ENCODE data around the gene USH2A.

Gene USH2A

DNA sequence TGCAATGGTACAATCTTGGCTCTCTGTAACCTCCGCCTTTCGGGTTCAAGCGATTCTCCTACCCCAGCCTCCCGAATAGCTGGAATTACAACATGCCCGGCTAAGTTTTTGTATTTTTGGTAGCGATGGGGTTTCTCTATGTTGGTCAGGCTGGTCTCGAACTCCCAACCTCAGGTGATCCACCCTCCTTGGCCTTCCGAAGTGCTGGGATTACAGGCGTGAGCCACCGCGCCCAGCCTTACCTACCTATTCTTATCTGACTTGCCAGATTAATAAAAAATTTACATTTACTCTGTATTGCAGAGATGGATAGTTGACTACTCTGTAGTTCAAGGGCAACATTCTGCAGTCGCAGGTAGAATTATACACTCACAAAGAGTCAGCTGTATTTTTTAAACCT is 496.6 kb downstream of the USH2A start:
- DNase-seq (ENCODE audit: low spot score) = no peak

DNA sequence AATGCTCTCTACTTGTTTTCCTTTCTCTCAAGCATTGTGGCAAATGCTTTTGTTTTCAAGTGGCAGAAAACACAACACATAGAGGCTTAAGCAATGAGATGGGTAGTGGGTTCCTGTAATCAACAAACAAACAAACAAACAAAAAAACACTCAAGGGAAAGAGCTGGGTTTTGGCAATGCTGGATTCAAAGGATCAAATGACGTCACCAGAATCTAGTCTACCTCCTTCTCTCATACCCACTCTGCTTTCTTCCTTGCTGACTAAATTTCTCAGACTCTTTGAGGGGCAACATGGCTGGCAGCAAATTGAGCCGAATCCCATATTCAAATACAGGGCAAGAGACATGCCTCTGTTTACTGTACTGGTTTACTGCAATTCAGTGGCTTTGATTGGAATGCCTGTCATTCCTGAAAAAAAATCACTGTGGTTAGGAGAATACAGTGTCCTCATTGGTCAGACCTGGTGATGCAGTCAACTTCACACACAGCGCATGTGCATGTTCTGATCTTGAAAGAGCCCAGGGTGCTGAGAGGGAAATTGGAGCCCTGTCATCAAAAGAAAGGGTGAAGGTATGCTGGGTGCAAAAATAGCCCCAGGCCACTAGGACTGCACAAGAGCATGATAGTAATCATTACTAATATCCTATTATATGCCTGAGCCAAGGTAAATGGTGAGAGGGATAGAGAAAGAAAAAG is 500.0 kb downstream of the USH2A start:
- no peak for DNase-seq (ENCODE audit: low spot score)

DNA sequence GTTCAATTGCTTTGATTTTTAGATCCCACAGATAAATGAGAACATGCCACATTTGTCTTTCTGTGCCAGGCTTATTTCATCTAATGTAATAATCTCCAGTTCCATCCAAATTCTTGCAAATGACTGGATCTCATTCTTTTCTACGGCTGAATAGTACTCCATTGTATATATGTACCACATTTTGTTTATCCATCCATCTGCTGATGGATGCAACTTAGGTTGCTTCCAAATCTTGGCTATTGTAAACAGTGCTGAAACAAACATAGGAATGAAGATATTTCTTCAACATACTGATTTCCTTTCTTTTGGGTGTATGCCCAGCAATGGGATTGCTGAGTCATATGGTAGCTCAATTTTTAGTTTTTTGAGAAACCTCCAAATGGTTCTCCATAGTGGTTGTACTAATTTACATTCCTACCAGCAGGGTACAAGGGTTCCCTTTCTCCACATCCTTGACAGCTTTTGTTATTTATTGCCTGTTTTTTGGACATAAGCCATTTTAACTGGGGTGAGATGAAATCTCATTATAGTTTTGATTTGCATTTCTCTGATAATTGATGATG is 511.8 kb downstream of the USH2A start:
- no peak for DNase-seq (ENCODE audit: low spot score)

DNA sequence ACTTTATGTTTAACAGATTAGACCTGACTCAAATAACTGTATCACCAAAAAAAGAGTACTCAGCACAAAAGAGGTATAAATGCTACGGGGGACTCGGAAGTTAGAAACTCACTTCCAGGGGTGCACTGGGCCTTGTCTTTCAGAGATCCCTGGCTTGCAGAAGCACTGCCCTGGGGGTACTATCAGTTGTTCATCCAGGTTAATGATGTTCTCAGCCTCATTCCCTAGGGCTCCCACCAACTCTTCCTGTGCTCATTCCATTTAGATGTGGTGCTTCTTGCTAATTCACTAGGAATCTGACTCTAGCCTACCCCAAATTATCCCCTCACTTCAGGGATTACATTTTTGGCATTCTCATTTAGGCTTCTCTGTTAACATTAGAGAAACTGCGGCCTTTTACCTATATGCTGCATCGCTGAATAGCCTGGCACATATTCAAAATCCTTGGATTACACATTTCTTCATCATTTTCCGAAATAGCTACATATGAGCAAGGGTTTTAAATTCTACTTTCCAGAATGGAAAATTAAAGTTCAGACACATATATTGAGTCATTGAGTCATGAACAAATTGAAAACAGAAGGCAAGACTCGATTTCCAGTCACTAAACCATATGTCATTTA is 517.6 kb downstream of the USH2A start:
- DNase-seq (ENCODE audit: low spot score) = no peak

DNA sequence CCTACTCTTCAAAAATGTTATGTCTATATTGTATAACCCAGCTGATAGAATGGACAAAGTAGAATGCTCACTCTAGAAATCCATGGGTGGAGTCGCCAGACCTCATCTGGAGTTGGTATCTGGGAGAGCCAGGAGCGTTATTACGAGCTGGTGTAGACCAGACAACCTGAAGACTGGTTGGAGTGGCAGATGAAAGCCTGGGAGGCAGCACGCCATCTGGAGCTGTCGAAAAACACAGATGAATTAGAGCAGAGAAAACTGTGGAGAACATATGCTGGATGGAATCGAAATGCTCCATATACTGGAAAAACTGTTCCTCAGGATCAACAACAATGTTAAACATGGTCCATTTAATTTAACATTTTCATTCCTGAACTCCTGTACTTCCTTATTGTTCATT is 522.6 kb downstream of the USH2A start:
- no peak for DNase-seq (ENCODE audit: low spot score)

DNA sequence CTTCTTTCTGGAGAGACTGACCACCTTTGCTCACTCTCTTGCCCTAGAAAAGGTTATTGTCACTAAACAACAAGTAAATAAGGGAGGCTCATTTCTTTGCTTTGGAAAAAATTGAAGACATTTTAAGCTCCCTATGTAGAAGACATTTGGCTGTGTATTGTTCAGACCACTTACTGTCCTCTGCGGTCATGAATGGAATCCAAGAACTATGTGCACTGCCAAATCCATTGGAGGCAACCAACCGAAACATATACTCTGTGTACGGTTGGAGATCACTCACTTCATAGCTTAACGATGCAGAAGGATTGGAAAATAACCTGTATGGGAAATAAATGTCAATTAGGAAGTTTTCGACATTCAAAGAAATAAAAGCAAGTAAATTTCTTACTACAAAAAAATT is 523.3 kb downstream of the USH2A start:
- no peak for DNase-seq (ENCODE audit: low spot score)

DNA sequence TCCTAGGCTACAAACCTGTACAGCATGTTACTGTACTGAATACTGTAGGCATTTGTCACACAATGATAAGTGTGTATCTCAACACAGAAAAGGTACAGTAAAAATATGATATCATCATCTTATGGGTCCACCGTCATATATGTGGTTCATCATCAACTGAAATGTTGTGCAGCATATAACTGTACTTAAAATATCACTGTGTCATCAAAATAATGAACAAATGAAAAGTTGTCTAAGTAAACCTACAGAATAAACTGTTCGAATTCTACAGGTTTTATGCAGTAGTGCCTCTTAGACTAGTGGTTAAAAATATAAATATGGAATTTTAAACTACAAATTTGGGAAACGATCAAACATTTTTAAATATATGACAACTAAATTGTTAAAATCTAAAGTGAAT is 527.4 kb downstream of the USH2A start:
- DNase-seq (ENCODE audit: low spot score) = no peak

DNA sequence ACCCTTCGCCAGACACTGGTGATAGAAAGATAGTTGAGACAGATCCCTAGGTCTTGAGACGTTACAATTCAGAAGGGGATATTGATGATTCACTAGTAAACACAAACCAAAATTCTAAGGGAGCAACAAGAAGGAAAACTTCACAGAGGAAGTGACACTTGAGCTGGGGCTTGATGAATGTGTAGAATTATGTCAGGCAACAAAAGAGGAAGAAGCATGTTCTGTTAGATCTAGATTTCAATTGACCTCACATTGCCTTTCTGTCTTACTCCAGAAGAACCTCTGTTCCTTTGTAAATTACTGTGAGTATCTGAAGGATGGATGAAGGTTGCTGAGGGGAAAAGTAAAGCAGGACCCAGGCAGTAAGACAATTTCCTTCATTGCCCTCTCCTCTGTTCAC is 528.0 kb downstream of the USH2A start:
- DNase-seq (ENCODE audit: low spot score) = no peak

DNA sequence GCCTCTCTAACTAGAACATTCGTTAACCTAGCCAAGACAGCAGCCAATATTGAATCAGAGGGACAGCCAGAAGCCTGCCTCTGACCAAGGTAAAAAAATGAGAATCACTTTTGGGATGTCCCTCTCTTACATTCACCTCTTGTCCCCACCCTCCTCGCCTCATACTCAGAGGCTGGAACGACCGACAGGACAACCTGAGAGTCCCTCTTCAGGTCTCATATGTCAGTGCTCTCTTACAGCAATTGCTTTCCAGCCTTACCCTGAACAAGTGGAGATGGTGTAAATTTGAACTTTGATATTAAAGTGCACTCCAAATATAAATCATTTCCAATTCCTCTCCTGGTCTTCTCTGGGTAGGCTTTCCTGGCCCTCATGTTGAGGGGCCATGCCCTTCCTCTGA is 528.6 kb downstream of the USH2A start:
- DNase-seq (ENCODE audit: low spot score) = no peak

DNA sequence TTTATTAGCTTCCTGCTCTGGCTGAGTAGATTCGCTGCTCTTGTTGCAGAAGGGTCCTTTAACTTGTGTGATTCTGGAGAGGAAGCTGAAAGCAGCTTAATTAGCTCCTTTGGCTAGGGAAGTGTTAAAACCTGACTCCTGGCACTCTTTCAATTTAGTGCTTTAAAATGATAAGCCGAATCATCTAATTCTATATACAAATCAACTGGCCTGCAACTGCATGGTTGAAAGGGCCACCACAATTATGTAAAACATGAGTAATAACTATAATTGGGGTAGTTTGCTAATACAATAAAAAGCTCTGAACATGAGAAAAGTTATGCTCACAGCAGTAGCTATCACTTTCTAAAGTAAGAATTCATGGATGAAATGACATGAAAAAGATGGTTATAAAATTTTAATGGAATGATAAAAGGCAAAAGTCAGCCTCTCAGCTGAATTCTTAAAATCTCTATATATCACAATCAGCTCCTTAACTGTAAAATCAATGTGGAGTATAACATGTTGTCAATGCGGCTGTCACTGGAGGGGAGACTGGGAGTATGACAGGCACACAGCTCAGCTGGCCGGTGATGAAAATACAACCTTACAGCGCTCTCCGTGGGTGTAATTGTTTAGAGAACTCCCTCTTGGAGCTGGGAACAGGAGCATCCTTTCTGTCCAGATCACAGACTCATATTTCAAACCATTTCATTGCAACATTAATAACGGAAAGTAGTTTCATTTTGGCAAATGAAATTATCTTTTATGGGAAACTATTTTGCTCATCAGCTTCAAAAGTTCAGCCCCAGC is 531.8 kb downstream of the USH2A start:
- peak; percentile 27 for DNase-seq (ENCODE audit: low spot score)

DNA sequence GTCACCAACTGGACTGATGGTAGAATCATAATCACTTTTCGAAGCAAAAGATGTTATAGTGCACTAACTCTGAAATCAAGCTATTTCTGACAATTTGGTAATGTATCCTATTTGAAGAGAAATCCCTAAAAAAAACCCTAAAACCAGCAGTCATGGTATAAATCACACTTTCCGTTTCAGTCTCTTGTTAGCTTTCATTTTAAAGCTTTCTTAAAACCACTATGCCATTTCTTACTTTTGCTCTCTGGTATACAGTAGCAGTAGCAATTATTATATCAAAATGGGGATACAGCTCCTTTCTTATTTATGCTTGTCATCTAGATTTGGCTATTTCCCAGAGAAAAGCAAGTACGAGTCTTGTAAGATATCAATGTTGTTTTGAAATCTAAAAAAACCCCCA is 532.8 kb downstream of the USH2A start:
- DNase-seq (ENCODE audit: low spot score) = no peak

DNA sequence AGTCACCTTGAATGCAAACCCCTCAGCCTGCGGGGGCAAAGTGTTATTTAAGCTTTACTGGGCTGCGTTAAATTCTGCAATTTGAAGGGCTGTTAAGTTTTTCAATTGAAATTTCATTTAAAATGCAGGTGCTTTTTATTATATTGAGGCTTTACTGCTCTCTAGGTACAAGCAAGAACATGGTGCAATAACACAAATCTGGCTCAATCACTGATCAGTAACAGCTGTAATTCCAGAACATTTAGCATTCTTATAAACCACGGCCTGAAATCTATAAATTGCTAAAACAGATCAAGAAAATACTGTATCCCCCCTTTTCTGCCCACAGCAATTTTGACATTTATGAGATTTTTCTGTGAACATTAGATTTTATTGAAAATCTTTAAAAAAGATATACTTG is 533.4 kb downstream of the USH2A start:
- DNase-seq (ENCODE audit: low spot score) = no peak

DNA sequence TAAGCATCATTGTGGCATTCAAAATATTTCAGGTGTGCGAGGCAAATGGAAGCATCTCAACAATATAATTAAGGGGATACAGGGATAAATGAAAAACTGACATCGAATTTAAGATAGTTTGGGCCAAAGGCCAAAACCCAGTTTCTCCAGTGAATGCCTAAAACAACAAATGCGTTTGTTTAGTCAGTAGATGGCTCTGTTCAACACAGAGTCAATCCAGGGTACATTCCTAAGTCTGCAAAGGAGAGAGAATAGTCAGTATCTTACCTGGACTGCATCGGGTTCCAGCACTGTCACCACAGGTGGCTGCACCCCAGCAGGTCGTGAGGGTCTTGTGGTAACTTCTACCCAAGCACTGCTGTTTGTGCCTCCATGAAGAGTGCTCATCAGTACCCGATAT is 535.1 kb downstream of the USH2A start:
- DNase-seq (ENCODE audit: low spot score) = no peak

DNA sequence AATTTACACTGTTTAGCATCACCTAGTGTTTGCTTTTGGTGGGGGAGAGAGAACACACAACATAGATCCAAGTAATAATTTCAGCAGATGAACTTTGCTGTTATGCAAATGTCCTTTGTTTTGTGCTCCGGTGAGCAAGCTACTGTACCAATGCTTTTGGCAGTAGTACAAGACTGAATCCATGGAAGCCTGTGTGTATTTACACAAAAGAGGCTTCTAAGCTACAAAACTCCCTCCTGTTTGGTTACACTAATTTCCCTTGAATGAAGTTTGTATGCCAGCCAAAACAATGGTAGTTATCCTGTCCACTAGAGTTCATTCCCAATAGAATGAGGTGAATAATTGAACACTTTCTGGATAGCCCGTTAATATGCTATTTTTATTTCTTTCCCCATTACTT is 535.6 kb downstream of the USH2A start:
- DNase-seq (ENCODE audit: low spot score) = no peak

DNA sequence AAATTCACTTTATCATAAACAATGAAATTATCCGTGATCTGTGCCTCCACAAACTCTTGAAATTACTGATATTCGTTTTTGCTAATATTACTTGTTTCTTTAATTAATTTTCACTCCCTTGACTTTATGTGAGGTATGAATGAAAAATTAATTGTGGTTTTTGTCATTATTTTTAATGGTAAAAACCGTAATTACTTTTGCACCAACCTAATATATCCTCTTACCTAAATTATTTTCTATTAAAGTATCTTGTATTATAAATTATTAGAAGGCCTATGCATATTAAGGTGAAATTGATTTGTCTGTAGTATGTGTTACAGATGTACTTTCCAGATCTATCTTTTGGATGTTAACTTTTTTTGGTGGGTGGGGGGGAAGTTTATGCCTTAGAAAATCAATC is 540.2 kb downstream of the USH2A start:
- no peak for DNase-seq (ENCODE audit: low spot score)

DNA sequence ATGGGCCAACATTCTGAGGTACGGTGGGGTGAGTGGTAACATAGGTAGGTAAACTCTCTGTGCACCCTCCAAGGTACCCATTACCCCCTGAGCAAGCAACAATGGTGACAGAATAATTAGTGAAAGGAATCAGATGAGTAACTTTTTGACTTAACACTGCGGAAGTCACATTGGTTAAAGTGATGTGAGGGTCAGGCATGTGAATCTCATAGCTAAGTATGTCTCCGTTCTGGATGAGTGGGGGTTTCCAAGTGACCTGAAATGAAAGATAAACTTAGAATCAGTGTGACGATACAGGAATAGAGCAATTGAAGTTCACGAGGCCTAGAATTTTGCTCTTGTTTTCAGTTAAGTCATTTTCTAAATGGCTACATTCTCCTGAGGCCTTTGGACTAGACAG is 544.4 kb downstream of the USH2A start:
- DNase-seq (ENCODE audit: low spot score) = no peak

DNA sequence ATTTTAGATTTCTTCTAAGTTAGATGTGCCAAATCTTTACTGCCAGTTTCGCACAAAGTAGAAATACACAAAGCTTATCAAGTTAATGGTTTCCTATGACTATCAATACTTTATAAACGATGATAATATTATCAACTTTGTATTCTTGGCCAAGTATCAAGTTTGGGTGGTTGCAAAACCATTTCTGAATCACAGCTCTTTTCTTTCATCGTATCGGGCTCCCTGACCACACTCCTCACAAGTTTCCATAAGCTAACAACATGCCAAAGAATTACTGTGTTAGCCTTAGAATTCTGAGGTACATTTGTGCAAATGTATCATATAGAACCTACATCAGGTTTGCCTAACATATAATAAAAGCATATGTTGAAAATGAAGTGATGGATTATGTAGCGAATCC is 545.1 kb downstream of the USH2A start:
- DNase-seq (ENCODE audit: low spot score) = no peak

DNA sequence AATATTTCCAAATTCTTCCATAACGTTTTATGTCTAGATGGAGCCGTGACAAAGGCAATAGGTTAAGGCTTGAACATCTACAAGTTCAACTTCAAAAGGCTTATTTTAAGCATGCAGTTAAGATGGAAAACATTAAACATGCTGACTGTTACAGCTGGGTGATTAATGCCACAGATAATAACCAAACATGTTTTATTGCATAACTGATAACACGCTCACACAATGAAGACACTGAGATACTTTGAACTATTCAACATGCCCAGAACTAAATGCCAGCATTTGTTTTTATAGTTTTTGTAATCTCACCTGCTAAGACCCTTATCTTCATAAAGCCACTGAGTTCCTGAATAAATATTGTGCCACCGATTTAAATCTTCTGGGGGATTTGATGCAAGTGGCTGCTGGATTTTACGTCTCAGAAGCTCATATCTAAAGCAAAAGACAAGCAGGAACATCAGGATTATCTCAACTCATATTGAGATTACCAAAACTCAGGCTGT is 545.7 kb downstream of the USH2A start:
- no peak for DNase-seq (ENCODE audit: low spot score)

DNA sequence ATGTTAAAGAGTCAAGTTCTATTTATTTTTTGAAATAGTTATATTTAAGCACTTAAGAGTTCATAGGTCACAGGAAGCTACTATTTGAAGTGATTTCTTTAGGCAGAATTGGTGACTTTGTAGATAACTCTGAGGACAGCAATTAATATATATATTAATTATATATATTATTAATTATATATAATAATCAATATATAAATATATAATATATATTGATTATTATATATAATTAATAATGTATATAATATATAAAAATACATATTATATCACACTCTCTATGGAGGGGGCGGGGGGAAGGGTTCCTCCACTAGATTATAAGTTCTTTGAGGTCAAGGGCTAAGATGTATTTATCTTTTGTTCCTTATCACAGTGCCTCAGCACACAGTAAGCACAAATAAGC is 547.5 kb downstream of the USH2A start:
- DNase-seq (ENCODE audit: low spot score) = no peak

DNA sequence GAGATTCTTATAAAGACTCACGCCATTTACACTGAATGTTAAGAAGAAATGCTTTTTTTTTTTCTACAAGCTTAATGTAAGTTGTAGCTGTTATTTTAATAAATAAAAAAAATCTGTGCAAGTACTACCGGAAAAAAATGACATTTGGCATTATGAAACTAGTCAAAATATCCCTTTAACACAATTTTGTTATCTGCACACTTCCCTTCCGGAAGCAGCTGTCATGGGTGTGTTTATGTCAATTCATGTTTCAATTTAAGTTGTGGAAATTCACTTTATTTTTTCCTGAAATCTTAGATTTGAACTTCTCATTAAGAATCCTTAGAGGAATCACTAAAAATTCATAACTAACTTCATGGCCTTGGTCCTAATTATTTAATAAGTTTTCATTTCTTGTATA is 548.0 kb downstream of the USH2A start:
- DNase-seq (ENCODE audit: low spot score) = no peak

DNA sequence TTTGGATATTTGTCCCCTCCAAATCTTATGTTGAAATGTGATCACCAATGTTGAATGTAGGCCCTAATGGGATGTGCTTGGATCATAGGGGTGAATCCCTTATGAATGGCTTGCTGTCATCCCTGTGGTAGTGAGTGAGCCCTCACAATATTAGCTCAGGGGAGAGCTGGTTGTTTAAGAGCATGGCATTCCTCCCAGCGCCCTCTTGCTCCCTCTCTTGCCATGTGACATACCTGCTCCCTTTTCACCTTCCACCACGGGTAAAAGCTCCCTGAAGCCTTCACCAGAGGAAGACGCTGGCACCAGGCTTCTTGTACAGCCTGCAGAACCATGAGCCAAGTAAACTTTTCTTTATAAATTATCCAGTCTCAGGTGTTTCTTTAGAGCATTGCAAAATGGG is 550.6 kb downstream of the USH2A start:
- no peak for DNase-seq (ENCODE audit: low spot score)

DNA sequence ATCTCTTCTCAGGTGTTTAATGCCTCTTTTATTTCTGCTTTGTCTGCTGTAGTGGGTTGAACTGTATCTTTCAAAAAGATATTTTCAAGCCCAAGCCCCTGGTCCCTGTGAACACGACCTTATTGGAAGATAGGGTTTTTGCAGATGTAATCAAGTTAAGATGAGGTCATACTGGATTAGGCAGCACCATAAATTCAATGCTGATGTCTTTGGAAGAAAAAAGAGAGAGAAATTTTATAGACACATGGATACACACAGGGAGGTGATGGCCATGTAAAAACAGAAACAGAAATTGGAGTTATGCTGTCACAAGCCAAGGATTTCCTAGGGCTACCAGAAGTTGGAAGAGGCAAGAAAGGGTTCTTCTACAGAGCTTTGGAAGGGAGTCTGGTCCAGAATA is 554.7 kb downstream of the USH2A start:
- no peak for DNase-seq (ENCODE audit: low spot score)

DNA sequence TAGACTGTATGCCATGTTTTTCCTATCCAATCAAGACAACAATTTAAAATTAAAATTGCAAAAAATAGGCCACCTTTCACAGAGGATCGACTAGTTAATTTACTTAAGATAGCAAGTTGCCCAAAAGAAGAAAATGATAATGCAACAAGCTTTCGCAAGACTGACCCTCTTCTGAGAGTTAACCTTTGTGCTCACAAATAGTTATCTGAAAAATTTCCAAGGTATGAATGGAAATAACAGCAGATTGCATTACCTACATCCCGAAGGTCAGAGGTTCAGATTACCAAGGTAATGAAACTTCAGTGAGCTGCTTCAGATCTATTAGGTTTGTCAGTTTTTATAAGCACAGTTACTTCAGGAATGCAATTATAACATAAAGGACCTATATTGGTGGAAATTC is 558.2 kb downstream of the USH2A start:
- DNase-seq (ENCODE audit: low spot score) = no peak

Data from D341Med (cell line).